GM21515 (cell line): Measurements from ENCODE around the gene SSBP3.

ENCODE experiments used
- ATAC-seq: cut with Tn5 transposase; IDR thresholded peaks from one replicate; pipeline ENCODE4 v1.9.1; 2021; ENCODE audit not compliant: unreplicated experiment

Gene SSBP3

GRCh38 chr1:54335011-54335754, 71.0 kb downstream of the SSBP3 start:
- ATAC-seq = no peak

GRCh38 chr1:54332781-54333585, 73.2 kb downstream of the SSBP3 start:
- ATAC-seq = no peak

GRCh38 chr1:54331843-54332463, 74.2 kb downstream of the SSBP3 start:
- no peak for ATAC-seq

- ATAC-seq = no peak
These were observed 75.0 kb downstream of the SSBP3 start for GRCh38 chr1:54331091-54331772.

GRCh38 chr1:54329312-54330003, 76.7 kb downstream of the SSBP3 start:
- no peak for ATAC-seq

GRCh38 chr1:54328066-54328636, 78.0 kb downstream of the SSBP3 start:
- ATAC-seq = no peak

- ATAC-seq = no peak
These were observed 78.7 kb downstream of the SSBP3 start for GRCh38 chr1:54327386-54328065.

GRCh38 chr1:54326543-54327385, 79.4 kb downstream of the SSBP3 start:
- ATAC-seq = no peak

- ATAC-seq = no peak
These were observed 80.3 kb downstream of the SSBP3 start for GRCh38 chr1:54325703-54326461.

- ATAC-seq = no peak
These were observed 80.9 kb downstream of the SSBP3 start for GRCh38 chr1:54325284-54325683.

GRCh38 chr1:54324251-54325140, 81.7 kb downstream of the SSBP3 start:
- no peak for ATAC-seq

- no peak for ATAC-seq
These were observed 82.3 kb downstream of the SSBP3 start for GRCh38 chr1:54323921-54324250.

GRCh38 chr1:54323324-54323739, 82.9 kb downstream of the SSBP3 start:
- ATAC-seq = no peak

- ATAC-seq = no peak
These were observed 87.9 kb downstream of the SSBP3 start for GRCh38 chr1:54318246-54318814.

- no peak for ATAC-seq
These were observed 89.1 kb downstream of the SSBP3 start for GRCh38 chr1:54317084-54317483.

- ATAC-seq = no peak
These were observed 91.1 kb downstream of the SSBP3 start for GRCh38 chr1:54315099-54315498.

- no peak for ATAC-seq
These were observed 91.5 kb downstream of the SSBP3 start for GRCh38 chr1:54314696-54315095.
